ENCODE data around the gene NFKBIZ.

NFKBIZ gene

DNA sequence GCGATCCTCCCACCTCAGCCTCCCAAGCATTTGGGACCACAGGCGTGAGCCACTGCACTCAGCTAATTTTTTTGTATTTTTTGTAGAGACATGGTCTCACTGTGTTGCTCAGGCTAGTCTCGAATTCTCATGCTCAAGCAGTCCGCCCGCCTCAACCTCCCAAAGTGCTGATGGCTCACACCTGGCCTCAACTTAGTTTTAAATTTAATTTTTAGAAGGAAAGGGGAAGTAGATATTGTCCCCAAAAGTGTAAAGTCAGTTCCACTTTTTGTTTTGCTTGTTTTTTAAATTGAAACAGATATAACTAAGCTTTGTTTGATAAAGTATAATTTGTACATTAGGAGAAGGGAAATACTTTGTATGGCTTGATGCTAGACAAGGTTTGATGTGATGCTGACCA is 31.3 kb upstream of the NFKBIZ start:
- Histone ChIP-seq H3K36me3 (no peaks in the 10 kb centered on the region), H3K27me3 (ENCODE audit: insufficient read depth, low read depth, severe bottlenecking) (no peaks in the 10 kb centered on the region), H3K9me3 (ENCODE audit: severe bottlenecking) (no peaks in the 10 kb centered on the region), H3K4me3 (ENCODE audit: low read depth, low read length) (no peak overlapping the region), H3K27ac (no peak overlapping the region)
- TF ChIP-seq, protein P1, sequence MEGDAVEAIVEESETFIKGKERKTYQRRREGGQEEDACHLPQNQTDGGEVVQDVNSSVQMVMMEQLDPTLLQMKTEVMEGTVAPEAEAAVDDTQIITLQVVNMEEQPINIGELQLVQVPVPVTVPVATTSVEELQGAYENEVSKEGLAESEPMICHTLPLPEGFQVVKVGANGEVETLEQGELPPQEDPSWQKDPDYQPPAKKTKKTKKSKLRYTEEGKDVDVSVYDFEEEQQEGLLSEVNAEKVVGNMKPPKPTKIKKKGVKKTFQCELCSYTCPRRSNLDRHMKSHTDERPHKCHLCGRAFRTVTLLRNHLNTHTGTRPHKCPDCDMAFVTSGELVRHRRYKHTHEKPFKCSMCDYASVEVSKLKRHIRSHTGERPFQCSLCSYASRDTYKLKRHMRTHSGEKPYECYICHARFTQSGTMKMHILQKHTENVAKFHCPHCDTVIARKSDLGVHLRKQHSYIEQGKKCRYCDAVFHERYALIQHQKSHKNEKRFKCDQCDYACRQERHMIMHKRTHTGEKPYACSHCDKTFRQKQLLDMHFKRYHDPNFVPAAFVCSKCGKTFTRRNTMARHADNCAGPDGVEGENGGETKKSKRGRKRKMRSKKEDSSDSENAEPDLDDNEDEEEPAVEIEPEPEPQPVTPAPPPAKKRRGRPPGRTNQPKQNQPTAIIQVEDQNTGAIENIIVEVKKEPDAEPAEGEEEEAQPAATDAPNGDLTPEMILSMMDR (IDR thresholded peaks at IDR 0.05; ENCODE audit: low read depth, low read length), result no peak
- no peak for DNase-seq

DNA sequence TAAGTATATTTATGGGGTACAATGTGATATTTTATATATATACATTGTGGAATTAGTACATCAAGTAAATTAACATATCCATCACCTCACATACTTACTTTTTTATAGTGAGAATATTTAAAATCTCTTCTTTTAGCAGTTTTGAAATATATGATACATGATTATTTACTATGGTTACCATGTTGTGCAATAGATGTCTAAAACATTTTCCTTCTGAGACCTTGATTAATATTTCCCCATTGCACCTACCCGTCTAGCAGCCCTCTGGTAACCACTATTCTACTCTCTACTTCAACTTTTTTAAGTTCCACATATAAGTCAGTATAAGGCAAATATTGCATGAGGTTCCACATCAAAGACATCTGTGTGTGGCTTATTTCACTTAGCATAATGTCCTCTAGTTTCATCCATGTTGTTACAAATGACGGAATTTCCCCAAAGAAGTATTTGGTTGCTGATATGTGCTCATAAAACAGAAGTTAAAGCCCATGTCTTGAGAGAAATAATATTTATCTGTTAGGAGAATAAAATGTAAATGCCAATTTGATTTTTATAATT is 29.6 kb upstream of the NFKBIZ start:
- Histone ChIP-seq H3K36me3 (no peaks in the 10 kb centered on the region), H3K4me3 (ENCODE audit: low read depth, low read length) (no peak overlapping the region), H3K27me3 (ENCODE audit: insufficient read depth, low read depth, severe bottlenecking) (no peaks in the 10 kb centered on the region), H3K27ac (no peak overlapping the region), H3K9me3 (ENCODE audit: severe bottlenecking) (no peaks in the 10 kb centered on the region)
- TF ChIP-seq, protein P1 (IDR thresholded peaks at IDR 0.05; ENCODE audit: low read depth, low read length), result no peak
- DNase-seq, result no peak

DNA sequence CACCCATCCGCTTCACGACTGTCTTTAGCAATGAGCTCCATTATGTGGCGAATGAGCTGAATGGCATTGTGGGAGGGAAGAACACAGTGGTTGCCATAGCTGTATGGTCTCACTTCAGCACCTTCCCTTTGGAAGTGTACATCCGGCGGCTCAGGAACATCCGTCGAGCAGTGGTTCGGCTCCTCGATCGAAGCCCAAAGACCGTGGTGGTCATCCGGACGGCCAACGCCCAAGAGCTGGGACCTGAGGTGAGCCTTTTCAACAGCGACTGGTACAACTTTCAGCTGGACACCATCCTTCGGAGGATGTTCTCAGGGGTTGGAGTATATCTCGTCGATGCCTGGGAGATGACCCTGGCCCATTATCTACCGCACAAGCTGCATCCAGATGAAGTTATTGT is 27.8 kb upstream of the NFKBIZ start:
- no peak for DNase-seq
- TF ChIP-seq, protein P1 (IDR thresholded peaks at IDR 0.05; ENCODE audit: low read depth, low read length), result no peak
- no peaks in the 10 kb centered on the region for H3K36me3 ChIP-seq

DNA sequence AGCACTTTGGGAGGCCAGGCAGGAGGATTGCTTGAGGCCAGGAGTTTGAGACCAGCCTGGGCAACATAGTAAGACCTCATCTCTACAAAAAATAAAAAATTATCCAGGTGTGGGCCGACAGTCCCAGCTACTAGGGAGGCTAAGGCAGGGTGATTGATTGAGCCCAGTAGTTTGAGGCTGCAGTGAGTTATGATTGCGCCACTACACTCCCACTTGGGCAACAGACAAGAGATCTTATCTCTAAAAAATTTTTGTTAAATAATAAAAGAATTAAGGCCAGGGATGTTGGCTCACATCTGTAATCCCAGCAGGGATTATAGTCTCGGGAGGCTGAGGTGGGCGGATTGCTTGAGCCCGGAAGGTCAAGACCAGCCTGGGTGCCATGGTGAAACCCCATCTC is 25.8 kb upstream of the NFKBIZ start:
- DNase-seq, result no peak
- H3K27me3 ChIP-seq (ENCODE audit: insufficient read depth, low read depth, severe bottlenecking), result no peaks in the 10 kb centered on the region
- H3K27ac ChIP-seq, result no peak overlapping the region
- H3K4me3 ChIP-seq (ENCODE audit: low read depth, low read length), result no peak overlapping the region
- H3K36me3 ChIP-seq, result no peaks in the 10 kb centered on the region
- TF ChIP-seq, protein P1 (IDR thresholded peaks at IDR 0.05; ENCODE audit: low read depth, low read length), result no peak
- no peaks in the 10 kb centered on the region for H3K9me3 ChIP-seq (ENCODE audit: severe bottlenecking)

More for the DNA sequence above, 27.8 kb upstream of the NFKBIZ start:
- H3K27me3 ChIP-seq (ENCODE audit: insufficient read depth, low read depth, severe bottlenecking), result no peaks in the 10 kb centered on the region
- H3K4me3 ChIP-seq (ENCODE audit: low read depth, low read length), result no peak overlapping the region
- H3K27ac ChIP-seq, result no peak overlapping the region
- no peaks in the 10 kb centered on the region for H3K9me3 ChIP-seq (ENCODE audit: severe bottlenecking)

DNA sequence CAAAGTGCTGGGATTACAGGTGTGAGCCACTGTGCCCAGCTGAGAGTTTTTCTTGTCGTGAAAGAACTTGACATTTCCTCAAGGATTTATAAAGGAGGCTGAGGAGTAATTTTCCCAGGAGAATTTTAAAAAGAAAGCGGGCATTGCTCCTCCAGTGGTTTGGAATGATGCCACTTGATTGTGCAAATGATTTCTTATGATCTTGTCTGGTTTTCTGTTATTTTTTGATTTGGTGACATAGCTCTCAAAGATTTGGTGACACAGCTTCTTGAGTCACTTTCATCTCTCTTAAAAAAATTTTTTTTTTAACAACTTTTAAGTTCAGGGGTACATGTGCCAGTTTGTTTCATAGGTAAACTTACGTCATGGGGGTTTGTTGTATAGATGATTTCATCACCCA is 24.6 kb upstream of the NFKBIZ start:
- Histone ChIP-seq H3K9me3 (ENCODE audit: severe bottlenecking) (no peaks in the 10 kb centered on the region), H3K27ac (no peak overlapping the region), H3K36me3 (no peaks in the 10 kb centered on the region), H3K4me3 (ENCODE audit: low read depth, low read length) (no peak overlapping the region), H3K27me3 (ENCODE audit: insufficient read depth, low read depth, severe bottlenecking) (no peaks in the 10 kb centered on the region)
- TF ChIP-seq, protein P1 (IDR thresholded peaks at IDR 0.05; ENCODE audit: low read depth, low read length), result no peak
- no peak for DNase-seq

DNA sequence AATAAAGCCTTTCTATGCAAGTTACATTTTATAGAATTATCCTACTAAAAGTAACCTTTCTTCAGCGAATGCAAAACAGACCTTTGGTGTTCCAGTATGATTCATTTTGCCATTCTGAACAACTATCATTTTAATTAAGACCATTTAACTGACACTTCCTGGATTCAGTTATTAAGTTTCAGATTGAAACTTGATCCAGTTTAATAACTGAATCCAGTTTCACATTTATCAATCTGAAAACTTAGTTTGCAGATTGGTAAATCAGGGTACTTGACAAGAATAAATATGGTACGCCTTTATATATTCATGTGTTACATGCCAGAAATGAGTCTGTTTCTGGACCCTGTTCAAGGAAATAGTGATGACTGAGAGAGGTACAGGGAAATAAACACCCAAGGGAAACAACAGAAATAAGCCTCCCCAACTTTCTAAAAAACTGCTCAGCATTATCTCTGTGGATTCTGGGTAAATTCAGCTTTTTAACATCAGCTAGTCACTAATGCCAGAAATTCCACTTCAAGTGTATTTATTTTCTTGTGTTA is 23.3 kb upstream of the NFKBIZ start:
- Histone ChIP-seq H3K27ac (no peak overlapping the region), H3K27me3 (ENCODE audit: insufficient read depth, low read depth, severe bottlenecking) (no peaks in the 10 kb centered on the region), H3K36me3 (no peaks in the 10 kb centered on the region), H3K9me3 (ENCODE audit: severe bottlenecking) (no peaks in the 10 kb centered on the region), H3K4me3 (ENCODE audit: low read depth, low read length) (no peak overlapping the region)
- TF ChIP-seq, protein P1 (IDR thresholded peaks at IDR 0.05; ENCODE audit: low read depth, low read length), result no peak
- DNase-seq, result no peak
